NCI-H2107 treated with DMSO at 0.1 percent for 48 hours (cell line): Measurements from ENCODE around the gene VPS25.
"Not testable (repeated sequence)": the region's sequence is repeated elsewhere in the genome, so short reads cannot be mapped to it uniquely, and the experiment has no call there.

ENCODE experiments used
- DNase-seq: peaks from one replicate; lab custom pipeline; 2025; ENCODE audit not compliant: unreplicated experiment; lab: John Stamatoyannopoulos, UW

The VPS25 gene

GRCh38 chr17:42768006-42768405, 5.2 kb upstream of the VPS25 start:
- DNase-seq = not testable (repeated sequence)

- not testable (repeated sequence) for DNase-seq
Observed at GRCh38 chr17:42769964-42770363, 3.3 kb upstream of the VPS25 start.

- no peak for DNase-seq
Observed at GRCh38 chr17:42772945-42773289, 332 bp upstream of the VPS25 start.

- DNase-seq = no peak
Observed at GRCh38 chr17:42774066-42774745, 957 bp downstream of the VPS25 start.

GRCh38 chr17:42775534-42776098, 2.4 kb downstream of the VPS25 start:
- no peak for DNase-seq

GRCh38 chr17:42778570-42778969, 5.3 kb downstream of the VPS25 start:
- DNase-seq = no peak

GRCh38 chr17:42779304-42779935, 6.2 kb downstream of the VPS25 start:
- DNase-seq = no peak

- no peak for DNase-seq
Observed at GRCh38 chr17:42779936-42780850, 6.9 kb downstream of the VPS25 start, which contains the start of gene WNK4. Gene WNK4, plus strand, starts transcription at chr17:42780610. Its CDS starts 89 bp downstream, at chr17:42780699.

GRCh38 chr17:42780851-42781638, 7.8 kb downstream of the VPS25 start:
- DNase-seq = no peak

GRCh38 chr17:42781639-42782165, 8.5 kb downstream of the VPS25 start:
- DNase-seq = no peak

- DNase-seq = no peak
Observed at GRCh38 chr17:42782166-42783061, 9.2 kb downstream of the VPS25 start.

- no peak for DNase-seq
Observed at GRCh38 chr17:42783062-42783790, 10.0 kb downstream of the VPS25 start.

- no peak for DNase-seq
Observed at GRCh38 chr17:42783791-42784138, 10.5 kb downstream of the VPS25 start.

GRCh38 chr17:42784409-42784808, 11.2 kb downstream of the VPS25 start:
- DNase-seq = no peak

GRCh38 chr17:42784811-42785592, 11.8 kb downstream of the VPS25 start:
- no peak for DNase-seq

GRCh38 chr17:42787266-42787665, 14.0 kb downstream of the VPS25 start:
- no peak for DNase-seq

GRCh38 chr17:42791948-42792347, 18.7 kb downstream of the VPS25 start:
- DNase-seq = no peak

GRCh38 chr17:42792545-42792944, 19.3 kb downstream of the VPS25 start:
- DNase-seq = no peak
